ENCODE results near the gene AKAP11.

DNA sequence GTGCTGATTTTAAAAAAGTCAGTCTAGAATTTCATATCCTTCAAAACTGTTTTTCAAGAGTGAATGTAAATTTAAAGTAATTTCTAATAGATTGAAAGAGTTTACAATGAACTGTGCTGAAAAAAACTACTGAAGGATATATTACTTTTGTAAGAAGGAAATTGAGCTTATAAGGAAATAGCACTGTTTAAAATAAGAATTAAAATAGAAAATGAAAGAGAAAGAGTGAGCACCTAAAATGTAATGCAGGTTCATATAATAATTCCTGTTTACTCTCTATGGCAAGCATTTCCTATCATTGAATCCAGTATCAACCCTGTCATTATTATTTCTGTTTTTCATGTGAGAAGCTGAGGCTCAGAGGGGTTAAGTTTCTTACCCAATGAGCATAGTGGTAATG is 57.3 kb downstream of the AKAP11 start:
- TF ChIP-seq, protein P1, sequence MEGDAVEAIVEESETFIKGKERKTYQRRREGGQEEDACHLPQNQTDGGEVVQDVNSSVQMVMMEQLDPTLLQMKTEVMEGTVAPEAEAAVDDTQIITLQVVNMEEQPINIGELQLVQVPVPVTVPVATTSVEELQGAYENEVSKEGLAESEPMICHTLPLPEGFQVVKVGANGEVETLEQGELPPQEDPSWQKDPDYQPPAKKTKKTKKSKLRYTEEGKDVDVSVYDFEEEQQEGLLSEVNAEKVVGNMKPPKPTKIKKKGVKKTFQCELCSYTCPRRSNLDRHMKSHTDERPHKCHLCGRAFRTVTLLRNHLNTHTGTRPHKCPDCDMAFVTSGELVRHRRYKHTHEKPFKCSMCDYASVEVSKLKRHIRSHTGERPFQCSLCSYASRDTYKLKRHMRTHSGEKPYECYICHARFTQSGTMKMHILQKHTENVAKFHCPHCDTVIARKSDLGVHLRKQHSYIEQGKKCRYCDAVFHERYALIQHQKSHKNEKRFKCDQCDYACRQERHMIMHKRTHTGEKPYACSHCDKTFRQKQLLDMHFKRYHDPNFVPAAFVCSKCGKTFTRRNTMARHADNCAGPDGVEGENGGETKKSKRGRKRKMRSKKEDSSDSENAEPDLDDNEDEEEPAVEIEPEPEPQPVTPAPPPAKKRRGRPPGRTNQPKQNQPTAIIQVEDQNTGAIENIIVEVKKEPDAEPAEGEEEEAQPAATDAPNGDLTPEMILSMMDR (IDR thresholded peaks at IDR 0.05), result no peak
- no peak for TF ChIP-seq POLR2A (IDR thresholded peaks at IDR 0.05)
